Smooth muscle cell (in vitro differentiated cells): ENCODE data around the gene ANTKMT. TPM values are rescaled to one million over a fixed set of nuclear protein-coding genes. Genes with fewer than 3 reads are reported as not detected.
"Not testable (repeated sequence)": the region's sequence is repeated elsewhere in the genome, so short reads cannot be mapped to it uniquely, and the experiment has no call there.

Experiments
- DNase-seq: peaks from one replicate; lab custom pipeline; 2025; ENCODE audit not compliant: unreplicated experiment; lab: John Stamatoyannopoulos, UW
- H2AFZ ChIP-seq: fragments of 200-600 bp; sonication (generic); 2 replicates; pipeline ENCODE4 v1.6.0; 2016; ENCODE audit warnings: antibody characterized with exemption, low read depth, mild to moderate bottlenecking
- H3F3A ChIP-seq: fragments of 200-600 bp; sonication (generic); 2 replicates; pipeline ENCODE4 v1.6.0; 2017; ENCODE audit warnings: antibody characterized with exemption, low read depth
- H3K27ac ChIP-seq: fragments of 200-600 bp; sonication (generic); 2 replicates; pipeline ENCODE4 v1.5.1; 2016; ENCODE audit warnings: low read depth, mild to moderate bottlenecking
- H3K27me3 ChIP-seq: fragments of 200-600 bp; sonication (generic); 2 replicates; pipeline ENCODE4 v1.6.1; 2016; ENCODE audit warnings: low read depth, mild to moderate bottlenecking
- H3K36me3 ChIP-seq: fragments of 200-600 bp; sonication (generic); 2 replicates; pipeline ENCODE4 v1.5.1; 2016; ENCODE audit warnings: low read depth
- H3K4me1 ChIP-seq: fragments of 200-600 bp; sonication (generic); 2 replicates; pipeline ENCODE4 v1.5.1; 2016; ENCODE audit warnings: low read depth
- H3K4me2 ChIP-seq: fragments of 200-600 bp; sonication (generic); 2 replicates; pipeline ENCODE4 v1.6.0; 2016; ENCODE audit warnings: mild to moderate bottlenecking
- H3K4me3 ChIP-seq: fragments of 200-600 bp; sonication (generic); 2 replicates; pipeline ENCODE4 v1.5.1; 2016; ENCODE audit warnings: mild to moderate bottlenecking
- H3K79me2 ChIP-seq: fragments of 200-600 bp; sonication (generic); 2 replicates; pipeline ENCODE4 v1.6.0; 2016; ENCODE audit warnings: low read depth, mild to moderate bottlenecking
- H3K9ac ChIP-seq: fragments of 200-600 bp; sonication (generic); 2 replicates; pipeline ENCODE4 v1.6.0; 2016; ENCODE audit warnings: low read depth
- H3K9me3 ChIP-seq: fragments of 200-600 bp; sonication (generic); replicated peaks from 2 replicates; pipeline ENCODE4 v1.5.1; 2016; ENCODE audit warnings: low read depth
- H4K20me1 ChIP-seq: fragments of 200-600 bp; sonication (generic); 2 replicates; pipeline ENCODE4 v1.6.0; 2016; ENCODE audit warnings: low read depth
- CTCF ChIP-seq: fragments of 200-600 bp; sonication (generic); IDR thresholded peaks from 2 replicates; pipeline ENCODE4 v1.5.1; 2017; ENCODE audit warnings: borderline replicate concordance, mild to moderate bottlenecking, antibody characterized with exemption; ENCODE audit not compliant: insufficient read depth, poor library complexity, severe bottlenecking
- WGBS: methylation state at CpG from one replicate; pipeline ENCODE4 v1.1.7; 2016; ENCODE audit warnings: low lambda C conversion rate; 5-methylcytosine and 5-hydroxymethylcytosine counted together
- polyA plus RNA-seq: library from polyadenylated mRNA; unstranded; fragments of >200 nt; fragmentation: Nextera tagmentation; extraction: Ambion mirVana; gene quantifications from 2 replicates; pipeline ENCODE4 v1.2.1, GENCODE V29; 2016
- total RNA-seq: library from RNA; depleted of rRNA; stranded (reverse); fragments of >200 nt; gene quantifications from 2 replicates; pipeline ENCODE4 v1.2.3, GENCODE V29; 2014

ANTKMT gene
- total and polyA plus RNA-seq, 2 experiments from 2014 or later = 15.6 to 39.8 TPM

GRCh38 chr16:750485-750884 lies 29.5 kb downstream of the ANTKMT start:
- no peaks in the 10 kb centered on the region for H4K20me1 ChIP-seq
- DNase-seq = no peak
- no peak overlapping the region for H3K4me3 ChIP-seq
- H3K36me3 ChIP-seq = no peaks in the 10 kb centered on the region
- no peak overlapping the region for H2AFZ ChIP-seq
- no peaks in the 10 kb centered on the region for H3K9me3 ChIP-seq
- no peak overlapping the region for H3K27ac ChIP-seq
- TF ChIP-seq CTCF = no peak
- H3K9ac ChIP-seq = no peak overlapping the region
- no peaks in the 10 kb centered on the region for H3F3A ChIP-seq
- H3K27me3 ChIP-seq = no peaks in the 10 kb centered on the region
- 75% methylated on average over 9 of the region's 9 CpGs for WGBS
- H3K4me1 ChIP-seq = peaks cover 4% of the 10 kb centered on the region
- no peaks in the 10 kb centered on the region for H3K79me2 ChIP-seq
- H3K4me2 ChIP-seq = no peak overlapping the region

- WGBS = 80% methylated on average over 39 of the region's 39 CpGs
- Histone ChIP-seq H3K4me2 (no peak overlapping the region), H3K4me1 (peaks cover 4% of the 10 kb centered on the region), H3K27ac (no peak overlapping the region), H3K27me3 (no peaks in the 10 kb centered on the region), H3K36me3 (no peaks in the 10 kb centered on the region), H3K9ac (no peak overlapping the region), H3K4me3 (no peak overlapping the region), H2AFZ (no peak overlapping the region), H3F3A (no peaks in the 10 kb centered on the region), H4K20me1 (no peaks in the 10 kb centered on the region), H3K79me2 (no peaks in the 10 kb centered on the region), H3K9me3 (no peaks in the 10 kb centered on the region)
- no peak for TF ChIP-seq CTCF
- no peak for DNase-seq
Observed at GRCh38 chr16:751152-752006, 30.4 kb downstream of the ANTKMT start.

GRCh38 chr16:752007-752312 lies 31.0 kb downstream of the ANTKMT start:
- no peak overlapping the region for H2AFZ ChIP-seq
- H3K27me3 ChIP-seq = no peaks in the 10 kb centered on the region
- no peaks in the 10 kb centered on the region for H3F3A ChIP-seq
- H3K27ac ChIP-seq = no peak overlapping the region
- no peak for DNase-seq
- no peaks in the 10 kb centered on the region for H3K9me3 ChIP-seq
- no peak for TF ChIP-seq CTCF
- 48% methylated on average over 10 of the region's 10 CpGs for WGBS
- no peaks in the 10 kb centered on the region for H3K36me3 ChIP-seq
- H4K20me1 ChIP-seq = no peaks in the 10 kb centered on the region
- H3K79me2 ChIP-seq = no peaks in the 10 kb centered on the region
- peaks cover 4% of the 10 kb centered on the region for H3K4me1 ChIP-seq
- no peak overlapping the region for H3K9ac ChIP-seq
- no peak overlapping the region for H3K4me3 ChIP-seq
- no peak overlapping the region for H3K4me2 ChIP-seq

GRCh38 chr16:754121-754607 lies 33.2 kb downstream of the ANTKMT start:
- H3F3A ChIP-seq, H3K4me2 ChIP-seq, H3K79me2 ChIP-seq, H4K20me1 ChIP-seq, H3K9me3 ChIP-seq, H3K36me3 ChIP-seq, H3K4me1 ChIP-seq, H2AFZ ChIP-seq, H3K4me3 ChIP-seq, H3K9ac ChIP-seq, H3K27ac ChIP-seq, H3K27me3 ChIP-seq, DNase-seq: not testable (repeated sequence)
- WGBS = 96% methylated on average over 11 of the region's 11 CpGs
